Fibroblast of pulmonary artery (primary cell): Measurements from ENCODE around the gene TDRD15.

ENCODE experiments used
- DNase-seq: peaks from one replicate; pipeline ENCODE4 v3.0.0-alpha.2; 2010; ENCODE audit warnings: low read depth
- H3K4me3 ChIP-seq: replicated peaks from 2 replicates; pipeline ENCODE4 v1.5.1; 2011; ENCODE audit warnings: low read depth, mild to moderate bottlenecking, control low read depth, low read length, moderate library complexity
- TF ChIP-seq, protein P1 (sequence below): IDR thresholded peaks from 2 replicates; pipeline ENCODE4 v1.5.1; 2011; ENCODE audit warnings: mild to moderate bottlenecking, control low read depth, low read length, inconsistent platforms; ENCODE audit errors: missing control alignments

TDRD15 gene

DNA sequence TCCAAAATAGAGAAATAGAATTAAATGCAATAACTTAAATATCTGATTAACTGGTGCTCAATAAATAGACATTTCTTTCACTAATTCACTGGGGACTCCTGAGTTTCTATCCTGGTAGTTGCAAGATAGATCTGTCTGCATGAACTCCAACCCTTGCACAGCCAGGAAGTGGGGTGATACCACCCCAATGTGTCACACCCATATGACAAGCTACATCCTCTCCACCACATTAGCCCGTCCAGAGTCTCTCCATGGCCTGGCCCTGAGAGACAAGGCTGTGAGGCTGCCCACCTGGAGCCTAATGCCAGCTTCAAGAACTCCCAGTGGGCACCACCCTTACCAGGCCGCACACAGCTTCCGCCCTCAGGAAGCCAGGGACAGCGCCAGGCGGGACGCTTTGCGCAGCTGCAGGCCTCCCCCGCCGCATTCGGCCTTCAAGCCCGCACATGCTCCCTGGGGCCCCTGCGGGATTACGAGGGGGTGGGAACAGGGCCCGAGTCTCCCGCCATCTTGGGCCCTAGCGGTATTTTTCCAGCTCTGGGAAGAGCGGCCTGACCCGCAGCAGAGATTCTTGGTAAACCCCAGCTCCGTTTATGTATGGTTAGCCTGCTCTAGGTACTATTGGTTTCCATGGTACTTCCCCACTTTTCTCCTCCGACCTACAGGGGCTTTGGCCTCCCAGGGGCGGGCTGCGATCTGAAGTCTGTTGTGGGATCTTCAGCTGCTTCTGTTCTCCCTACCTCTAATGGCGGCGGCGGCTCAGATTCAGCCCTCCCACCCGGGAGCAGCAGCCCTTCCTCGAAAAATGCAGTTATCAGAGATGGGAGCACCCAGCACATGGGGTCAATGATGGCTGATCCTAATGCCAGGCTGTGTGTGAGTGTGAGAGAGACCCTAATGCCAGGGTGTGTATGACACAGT is at the start of gene TDRD15:
Gene TDRD15 (plus strand): TSS at position 496 of the 921 bp plus-strand sequence. CDS start 13,500 bp downstream, outside the sequence.
- TF ChIP-seq, protein P1, sequence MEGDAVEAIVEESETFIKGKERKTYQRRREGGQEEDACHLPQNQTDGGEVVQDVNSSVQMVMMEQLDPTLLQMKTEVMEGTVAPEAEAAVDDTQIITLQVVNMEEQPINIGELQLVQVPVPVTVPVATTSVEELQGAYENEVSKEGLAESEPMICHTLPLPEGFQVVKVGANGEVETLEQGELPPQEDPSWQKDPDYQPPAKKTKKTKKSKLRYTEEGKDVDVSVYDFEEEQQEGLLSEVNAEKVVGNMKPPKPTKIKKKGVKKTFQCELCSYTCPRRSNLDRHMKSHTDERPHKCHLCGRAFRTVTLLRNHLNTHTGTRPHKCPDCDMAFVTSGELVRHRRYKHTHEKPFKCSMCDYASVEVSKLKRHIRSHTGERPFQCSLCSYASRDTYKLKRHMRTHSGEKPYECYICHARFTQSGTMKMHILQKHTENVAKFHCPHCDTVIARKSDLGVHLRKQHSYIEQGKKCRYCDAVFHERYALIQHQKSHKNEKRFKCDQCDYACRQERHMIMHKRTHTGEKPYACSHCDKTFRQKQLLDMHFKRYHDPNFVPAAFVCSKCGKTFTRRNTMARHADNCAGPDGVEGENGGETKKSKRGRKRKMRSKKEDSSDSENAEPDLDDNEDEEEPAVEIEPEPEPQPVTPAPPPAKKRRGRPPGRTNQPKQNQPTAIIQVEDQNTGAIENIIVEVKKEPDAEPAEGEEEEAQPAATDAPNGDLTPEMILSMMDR, result no peak
- no peak for DNase-seq
- no peak within 1 kb of the TSS for H3K4me3 ChIP-seq

DNA sequence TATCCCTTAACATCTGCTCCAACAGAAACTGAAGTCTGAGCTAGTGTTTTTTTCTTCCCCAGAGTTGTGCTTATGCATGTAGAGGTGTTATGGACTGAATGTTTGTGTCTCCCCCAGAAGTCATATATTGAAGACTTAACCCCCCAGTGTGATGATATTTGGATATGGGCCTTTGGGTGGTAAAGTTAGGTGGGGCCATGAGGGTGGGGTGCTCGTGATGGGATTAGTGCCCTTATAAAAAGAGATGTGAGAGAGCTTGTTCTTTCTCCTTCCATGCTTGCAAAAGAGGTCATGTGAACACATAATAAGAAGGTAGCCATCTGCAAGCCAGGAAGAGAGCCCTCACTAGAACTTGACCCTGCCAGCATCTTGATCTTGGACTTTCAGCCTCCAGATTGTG is 45.5 kb upstream of the TDRD15 start:
- TF ChIP-seq, protein P1, result no peak
- H3K4me3 ChIP-seq, result no peak overlapping the region
- DNase-seq, result no peak

DNA sequence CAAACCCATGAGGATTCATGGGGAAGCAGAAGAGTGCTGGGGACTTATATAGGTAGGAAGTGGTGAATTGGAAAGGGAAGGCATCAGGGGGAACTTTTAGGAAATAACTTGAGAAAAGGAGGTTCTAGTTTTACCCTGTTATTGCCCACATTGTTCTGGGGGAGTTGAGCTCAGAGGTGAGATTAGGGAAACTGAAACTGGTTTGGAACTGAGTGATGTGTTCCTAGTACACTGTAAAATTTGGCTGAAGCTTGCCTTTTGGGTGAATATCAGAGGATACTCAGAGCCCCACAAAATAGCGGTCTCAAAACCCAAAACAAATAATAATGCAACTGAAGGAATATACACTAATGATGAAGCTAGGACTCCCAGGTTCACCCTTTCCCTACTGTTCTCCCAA is 40.3 kb upstream of the TDRD15 start:
- DNase-seq, result no peak
- H3K4me3 ChIP-seq, result no peak overlapping the region
- TF ChIP-seq, protein P1, result no peak

DNA sequence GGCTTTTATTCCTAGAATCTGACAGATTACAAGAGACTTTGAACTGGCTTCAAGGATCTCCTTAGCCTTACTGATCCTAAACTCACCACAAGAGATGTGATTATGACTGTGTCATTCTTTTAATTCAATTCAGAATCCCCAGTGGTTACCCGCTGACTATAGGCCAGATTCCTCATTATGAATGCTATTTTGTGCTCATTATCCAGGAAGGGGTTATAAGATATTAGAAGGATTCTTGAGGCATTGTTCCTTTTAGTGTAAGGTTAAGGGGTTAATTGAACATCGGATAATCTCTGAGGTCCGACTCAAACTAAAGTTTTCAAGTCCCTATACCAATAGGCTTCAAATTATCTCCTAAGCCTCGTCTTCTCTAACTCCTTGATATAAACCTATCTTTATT is 39.4 kb upstream of the TDRD15 start:
- no peak overlapping the region for H3K4me3 ChIP-seq
- TF ChIP-seq, protein P1, result no peak
- no peak for DNase-seq

DNA sequence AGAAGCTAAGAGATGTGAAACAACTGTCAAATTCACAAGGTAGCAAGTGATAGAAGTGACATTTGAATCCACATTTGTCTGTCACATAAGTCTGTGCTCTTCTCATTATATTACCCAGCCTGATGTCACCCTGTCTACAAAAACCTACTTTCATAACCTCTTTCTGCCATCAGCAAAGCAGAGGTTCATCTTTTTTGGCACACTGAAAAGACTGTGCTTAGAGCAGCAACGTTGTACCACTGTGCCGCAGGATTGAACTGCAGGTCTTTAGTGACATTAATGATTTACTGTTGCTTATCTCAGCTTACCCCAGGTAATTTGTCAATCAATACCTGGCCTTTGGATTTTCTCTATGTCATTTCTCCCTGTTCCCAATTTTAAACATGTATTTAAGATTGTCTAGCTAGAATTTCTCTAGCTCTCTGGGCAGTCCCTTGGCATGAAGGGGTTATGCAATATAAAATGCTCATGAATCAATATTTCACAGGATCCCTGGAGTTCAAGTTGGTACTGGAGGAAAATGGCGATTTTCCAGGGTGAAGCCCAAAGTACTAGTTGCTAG is 31.4 kb upstream of the TDRD15 start:
- no peak for DNase-seq
- no peak overlapping the region for H3K4me3 ChIP-seq
- TF ChIP-seq, protein P1, result no peak

DNA sequence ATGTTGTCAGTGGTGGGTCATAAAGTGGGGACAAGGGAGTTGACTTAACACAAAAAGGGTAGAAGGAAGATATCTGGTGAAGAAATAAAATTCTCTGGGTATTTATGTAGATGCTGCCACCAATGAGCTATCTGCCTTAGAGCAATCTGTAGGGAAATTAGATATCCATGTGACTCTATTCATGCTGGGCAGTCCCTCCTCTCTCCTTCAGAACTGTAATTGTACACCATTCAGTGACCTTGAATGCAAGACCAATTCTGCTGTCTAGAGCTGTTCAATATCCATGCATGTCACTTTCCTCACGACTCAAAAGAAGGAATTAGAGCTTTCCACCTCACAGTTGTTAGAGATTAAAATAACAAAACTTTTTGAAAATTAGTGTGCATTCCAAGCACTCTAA is 28.6 kb upstream of the TDRD15 start:
- no peak overlapping the region for H3K4me3 ChIP-seq
- TF ChIP-seq, protein P1, result no peak
- no peak for DNase-seq
